CD8-positive, alpha-beta memory T cell (primary cell): ENCODE measurements around the gene KISS1. TPM values are rescaled to one million over a fixed set of nuclear protein-coding genes. Genes with fewer than 3 reads are reported as not detected.

Experiments
- CTCF ChIA-PET: fragments of 350-600 bp; sonication (Branson Sonifier 250); formaldehyde crosslinking; loops from one replicate; lab custom pipeline; 2021; ENCODE audit warnings: antibody characterized with exemption; lab: Charles Lee
- POLR2A ChIA-PET: fragments of 350-600 bp; sonication (Branson Sonifier 250); formaldehyde crosslinking; loops from one replicate; lab custom pipeline; 2021; ENCODE audit warnings: antibody characterized with exemption; lab: Charles Lee
- DNase-seq, 5 donors: peaks; one replicate each; pipeline versions ENCODE4 v3.0.0 to v3.0.0-alpha.2; 2020 to 2022; ENCODE audit warnings: mixed read lengths in 1 of 5
- H3K27ac ChIP-seq: one replicate; pipeline ENCODE4 v1.7.0; 2013; ENCODE audit warnings: low read depth, mild to moderate bottlenecking, low read length, moderate library complexity
- H3K27me3 ChIP-seq: 2 replicates; pipeline ENCODE4 v1.7.0; 2013; ENCODE audit warnings: low read length, mild to moderate bottlenecking; ENCODE audit not compliant: insufficient read depth, poor library complexity, severe bottlenecking
- H3K36me3 ChIP-seq: 2 replicates; pipeline ENCODE4 v1.7.0; 2013; ENCODE audit warnings: mild to moderate bottlenecking, low read length, moderate library complexity; ENCODE audit not compliant: insufficient read depth
- H3K4me1 ChIP-seq: 2 replicates; pipeline ENCODE4 v1.7.0; 2013; ENCODE audit warnings: mild to moderate bottlenecking, low read length, moderate library complexity; ENCODE audit not compliant: insufficient read depth
- H3K4me3 ChIP-seq: 2 replicates; pipeline ENCODE4 v1.7.0; 2013; ENCODE audit warnings: mild to moderate bottlenecking, low read length
- H3K9me3 ChIP-seq: 2 replicates; pipeline ENCODE4 v1.7.0; 2013; ENCODE audit warnings: mild to moderate bottlenecking, low read length
- H3K27ac Mint-ChIP-seq, 8 donors: one replicate each; pipeline ENCODE4 v1.8.0; 2020 to 2021; ENCODE audit warnings: mixed read lengths in 8 of 8, mild to moderate bottlenecking in 6 of 8, inconsistent platforms in 3 of 8, moderate library complexity in 3 of 8
- H3K27me3 Mint-ChIP-seq, 2 donors: one replicate each; pipeline ENCODE4 v1.8.0; 2020 to 2021; ENCODE audit warnings: mixed read lengths in 2 of 2, mild to moderate bottlenecking in 1 of 2, moderate library complexity in 1 of 2
- H3K36me3 Mint-ChIP-seq, 3 donors: one replicate each; pipeline ENCODE4 v1.8.0; 2020 to 2021; ENCODE audit warnings: mixed read lengths in 3 of 3, inconsistent platforms in 1 of 3, mild to moderate bottlenecking in 1 of 3
- H3K4me1 Mint-ChIP-seq, 3 donors: one replicate each; pipeline ENCODE4 v1.8.0; 2020 to 2021; ENCODE audit warnings: mixed read lengths in 3 of 3, inconsistent platforms in 1 of 3, mild to moderate bottlenecking in 1 of 3
- H3K4me3 Mint-ChIP-seq, 7 donors: one replicate each; pipeline ENCODE4 v1.8.0; 2020 to 2021; ENCODE audit warnings: mixed read lengths in 7 of 7, mild to moderate bottlenecking in 6 of 7, moderate library complexity in 4 of 7, inconsistent platforms in 2 of 7
- H3K9me3 Mint-ChIP-seq, 5 donors: one replicate each; pipeline ENCODE4 v1.8.0; 2020 to 2022; ENCODE audit warnings: mixed read lengths in 5 of 5, mild to moderate bottlenecking in 3 of 5, moderate library complexity in 2 of 5, inconsistent platforms in 1 of 5
- polyA plus RNA-seq: library from polyadenylated mRNA; unstranded; fragments of 300-500 nt; fragmentation: Illumina TruSeq; gene quantifications from one replicate; pipeline ENCODE4 v1.2.3, GENCODE V29; 2021
- total RNA-seq, 2 experiments: library from RNA; stranded (reverse); gene quantifications; one replicate each; pipeline ENCODE4 v1.2.3, GENCODE V29; 2021

KISS1 gene
- total and polyA plus RNA-seq, 3 experiments from 2014 or later, result not detected

DNA sequence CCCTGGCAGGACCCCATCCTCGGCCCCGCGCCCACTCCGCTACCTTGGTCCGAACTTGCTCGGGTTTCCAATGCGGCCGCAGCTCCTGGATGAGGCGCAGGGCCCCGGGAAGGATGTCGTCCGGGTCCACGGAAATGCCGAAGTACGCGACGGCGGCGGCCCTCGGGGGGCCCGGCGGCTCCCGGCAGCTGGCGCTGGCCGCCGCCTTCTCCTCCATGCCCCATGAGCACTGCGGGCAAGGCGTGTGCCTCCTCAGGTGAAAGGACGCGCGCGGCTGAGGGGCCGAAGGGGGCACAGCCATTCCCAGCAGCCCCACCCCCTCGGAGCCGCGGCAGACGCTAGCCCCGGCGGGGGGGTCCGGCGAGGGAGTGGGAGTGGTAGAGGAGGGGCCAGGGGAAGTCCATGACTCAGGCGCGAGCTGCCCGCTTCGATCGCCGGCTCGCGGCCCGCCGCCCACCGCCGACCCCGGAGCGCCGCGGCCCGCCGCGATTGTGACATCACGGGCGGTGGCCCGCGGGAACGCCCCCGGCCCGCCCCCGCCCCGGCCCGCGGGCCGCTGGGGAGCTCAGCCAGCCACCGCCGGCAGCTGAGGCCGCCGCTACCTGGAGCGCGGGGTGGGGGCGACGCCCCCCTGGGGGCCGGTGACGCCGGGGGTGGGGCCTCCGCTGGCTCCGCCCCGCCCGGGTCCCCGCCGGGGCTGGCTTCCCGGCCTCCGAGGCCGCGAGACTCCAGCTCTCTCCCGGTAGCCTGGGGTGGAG, 44.6 kb downstream of the KISS1 start, which contains the start of gene ETNK2:
TSS of gene ETNK2 (minus strand) at position 493 of the 758 bp plus-strand sequence. CDS start at position 301, 192 bp downstream.
- Mint-ChIP-seq H3K36me3 (no peaks in the 10 kb centered on the region), H3K27ac (peak within 1 kb of the TSS in 6 of 8 donors; percentile 8 to 89 (median 68)), H3K27me3 (peaks cover 2 to 20% of the 10 kb centered on the region in 2 donors), H3K4me1 (peaks cover 5 to 14% (median 8%) of the 10 kb centered on the region in 3 donors), H3K4me3 (peak within 1 kb of the TSS; percentile 74 to 90 (median 78)), H3K9me3 (no peaks in the 10 kb centered on the region)
- POLR2A ChIA-PET, result interaction anchor here (0.7 kb wide), 1 partner anchor 1480 kb away, joined by 3 read pairs; no protein-coding TSS in a partner anchor
- peak within 1 kb of the TSS; percentile 24 for H3K27ac ChIP-seq
- H3K9me3 ChIP-seq, result no peaks in the 10 kb centered on the region
- CTCF ChIA-PET, result interaction anchor here (0.7 to 2.5 kb wide), 7 partner anchors 10 to 292 kb away, joined by 3 to 11 read pairs (median 4); no protein-coding TSS in a partner anchor
- H3K4me1 ChIP-seq, result peaks cover 9% of the 10 kb centered on the region
- DNase-seq, result peak; percentile 54 to 75 (median 67)
- no peaks in the 10 kb centered on the region for H3K36me3 ChIP-seq
- peaks cover 4% of the 10 kb centered on the region for H3K27me3 ChIP-seq
- peak within 1 kb of the TSS; percentile 55 for H3K4me3 ChIP-seq

- ChIA-PET POLR2A (interaction anchor here (0.7 kb wide), 1 partner anchor 1481 kb away, joined by 3 read pairs; no protein-coding TSS in a partner anchor), CTCF (interaction anchor here (1.0 to 2.1 kb wide), 5 partner anchors 10 to 291 kb away, joined by 3 to 7 read pairs (median 4); no protein-coding TSS in a partner anchor)
- peak overlapping the region; percentile 24 for H3K27ac ChIP-seq
- H3K4me1 ChIP-seq, result peaks cover 9% of the 10 kb centered on the region
- H3K4me3 Mint-ChIP-seq, result peak overlapping the region; percentile 63 to 90 (median 78)
- peaks cover 2 to 14% of the 10 kb centered on the region in 2 donors for H3K27me3 Mint-ChIP-seq
- H3K36me3 Mint-ChIP-seq, result no peaks in the 10 kb centered on the region
- DNase-seq, result peak in 1 of 5 donors; percentile 50
- H3K27me3 ChIP-seq, result peaks cover 4% of the 10 kb centered on the region
- H3K4me3 ChIP-seq, result peak overlapping the region; percentile 55
- H3K27ac Mint-ChIP-seq, result peak overlapping the region in 6 of 8 donors; percentile 6 to 93 (median 55)
- H3K9me3 ChIP-seq, result no peaks in the 10 kb centered on the region
- H3K4me1 Mint-ChIP-seq, result peaks cover 5 to 14% (median 8%) of the 10 kb centered on the region in 3 donors
- no peaks in the 10 kb centered on the region for H3K9me3 Mint-ChIP-seq
- H3K36me3 ChIP-seq, result no peaks in the 10 kb centered on the region
Observed at GRCh38 chr1:204150702-204151551, 45.4 kb downstream of the KISS1 start.

DNA sequence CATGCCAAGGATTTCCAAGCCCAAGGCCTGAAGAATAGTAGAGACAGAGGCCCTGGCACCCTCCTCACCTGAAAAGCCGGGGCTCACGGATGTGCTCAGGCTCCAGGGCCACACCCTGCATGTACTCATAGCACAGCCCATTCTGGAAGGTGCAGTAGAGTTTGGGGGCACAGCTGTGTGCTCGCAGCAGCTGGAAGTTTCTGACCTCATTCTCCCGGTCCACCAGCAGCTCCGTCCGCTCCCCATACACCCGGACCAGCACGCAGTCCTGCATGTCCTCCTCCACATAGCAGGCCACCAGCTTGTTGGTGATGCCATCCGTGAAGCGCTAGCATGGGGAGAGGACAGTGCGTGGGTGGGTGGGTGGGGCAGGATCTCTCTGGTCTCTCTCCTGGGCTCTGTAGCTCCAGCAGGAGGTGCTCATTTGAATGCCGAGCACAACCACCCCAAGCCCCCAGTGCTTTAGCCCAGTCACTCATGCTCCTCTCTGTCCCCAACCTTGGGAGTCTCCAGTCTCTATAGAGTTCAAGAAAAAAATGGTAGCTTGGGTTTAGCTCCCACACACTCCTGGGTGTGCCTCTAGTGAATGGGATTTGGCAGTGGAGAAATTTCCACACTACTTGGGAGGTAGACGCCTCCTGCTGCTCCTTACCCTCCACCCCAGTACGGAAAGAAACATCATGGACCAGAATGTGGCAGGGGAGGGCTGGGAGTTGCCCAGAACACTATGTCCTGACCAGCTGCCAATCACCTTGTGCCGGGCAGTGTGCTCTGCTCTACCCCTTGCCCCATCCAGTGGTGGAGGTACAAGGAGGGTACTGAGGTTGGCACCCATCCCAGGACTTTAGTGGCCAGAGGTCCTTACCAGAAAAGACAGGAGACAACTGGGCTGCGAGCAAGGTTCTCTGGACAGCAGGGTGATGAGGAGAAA, 46.4 kb downstream of the KISS1 start:
- H3K27me3 Mint-ChIP-seq, result peaks cover 2 to 5% of the 10 kb centered on the region in 2 donors
- H3K9me3 ChIP-seq, result no peaks in the 10 kb centered on the region
- peak in 1 of 5 donors; percentile 41 for DNase-seq
- H3K4me1 Mint-ChIP-seq, result peaks cover 5 to 14% (median 8%) of the 10 kb centered on the region in 3 donors
- no peak overlapping the region for H3K4me3 ChIP-seq
- peaks cover 9% of the 10 kb centered on the region for H3K4me1 ChIP-seq
- ChIA-PET POLR2A (no interaction called here), CTCF (interaction anchor here (1.0 to 2.1 kb wide), 4 partner anchors 9 to 290 kb away, joined by 4 to 7 read pairs (median 4); no protein-coding TSS in a partner anchor)
- H3K36me3 Mint-ChIP-seq, result no peaks in the 10 kb centered on the region
- peak overlapping the region in 7 of 8 donors; percentile 6 to 89 (median 70) for H3K27ac Mint-ChIP-seq
- H3K9me3 Mint-ChIP-seq, result no peaks in the 10 kb centered on the region
- no peaks in the 10 kb centered on the region for H3K36me3 ChIP-seq
- peaks cover 4% of the 10 kb centered on the region for H3K27me3 ChIP-seq
- peak overlapping the region; percentile 63 to 90 (median 78) for H3K4me3 Mint-ChIP-seq
- no peak overlapping the region for H3K27ac ChIP-seq

DNA sequence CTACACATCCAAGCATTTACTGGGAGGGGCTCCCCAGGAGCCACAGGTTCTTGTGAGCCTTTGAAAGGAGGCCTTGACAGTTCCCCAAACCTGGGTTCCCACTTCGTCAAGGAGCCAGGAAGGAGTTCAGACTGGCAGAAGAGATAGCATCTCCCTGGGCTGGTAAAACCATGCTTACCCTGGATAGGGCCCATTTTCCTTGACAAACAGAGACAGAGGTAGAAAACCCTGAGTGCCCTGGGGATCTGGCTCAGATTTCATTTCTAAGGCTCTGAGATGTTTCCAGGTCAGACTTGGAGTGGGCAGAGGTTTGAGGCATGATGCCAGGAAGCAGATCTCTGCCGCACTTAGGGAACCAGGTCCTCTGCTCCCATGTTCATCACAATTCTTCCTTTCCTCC, 47.2 kb downstream of the KISS1 start:
- H3K4me3 ChIP-seq, result no peak overlapping the region
- H3K4me1 Mint-ChIP-seq, result peaks cover 5 to 14% (median 8%) of the 10 kb centered on the region in 3 donors
- no peaks in the 10 kb centered on the region for H3K36me3 Mint-ChIP-seq
- H3K9me3 Mint-ChIP-seq, result no peaks in the 10 kb centered on the region
- H3K36me3 ChIP-seq, result no peaks in the 10 kb centered on the region
- peak overlapping the region in 4 of 8 donors; percentile 4 to 52 (median 16) for H3K27ac Mint-ChIP-seq
- POLR2A ChIA-PET, result no interaction called here
- no peaks in the 10 kb centered on the region for H3K9me3 ChIP-seq
- H3K27me3 ChIP-seq, result peaks cover 1% of the 10 kb centered on the region
- peaks cover 9% of the 10 kb centered on the region for H3K4me1 ChIP-seq
- DNase-seq, result peak in 1 of 5 donors; percentile 18
- H3K4me3 Mint-ChIP-seq, result peak overlapping the region in 3 of 7 donors; percentile 43 to 58 (median 50)
- peaks cover 0 to 4% of the 10 kb centered on the region in 2 donors for H3K27me3 Mint-ChIP-seq
- no peak overlapping the region for H3K27ac ChIP-seq
- CTCF ChIA-PET, result no interaction called here

DNA sequence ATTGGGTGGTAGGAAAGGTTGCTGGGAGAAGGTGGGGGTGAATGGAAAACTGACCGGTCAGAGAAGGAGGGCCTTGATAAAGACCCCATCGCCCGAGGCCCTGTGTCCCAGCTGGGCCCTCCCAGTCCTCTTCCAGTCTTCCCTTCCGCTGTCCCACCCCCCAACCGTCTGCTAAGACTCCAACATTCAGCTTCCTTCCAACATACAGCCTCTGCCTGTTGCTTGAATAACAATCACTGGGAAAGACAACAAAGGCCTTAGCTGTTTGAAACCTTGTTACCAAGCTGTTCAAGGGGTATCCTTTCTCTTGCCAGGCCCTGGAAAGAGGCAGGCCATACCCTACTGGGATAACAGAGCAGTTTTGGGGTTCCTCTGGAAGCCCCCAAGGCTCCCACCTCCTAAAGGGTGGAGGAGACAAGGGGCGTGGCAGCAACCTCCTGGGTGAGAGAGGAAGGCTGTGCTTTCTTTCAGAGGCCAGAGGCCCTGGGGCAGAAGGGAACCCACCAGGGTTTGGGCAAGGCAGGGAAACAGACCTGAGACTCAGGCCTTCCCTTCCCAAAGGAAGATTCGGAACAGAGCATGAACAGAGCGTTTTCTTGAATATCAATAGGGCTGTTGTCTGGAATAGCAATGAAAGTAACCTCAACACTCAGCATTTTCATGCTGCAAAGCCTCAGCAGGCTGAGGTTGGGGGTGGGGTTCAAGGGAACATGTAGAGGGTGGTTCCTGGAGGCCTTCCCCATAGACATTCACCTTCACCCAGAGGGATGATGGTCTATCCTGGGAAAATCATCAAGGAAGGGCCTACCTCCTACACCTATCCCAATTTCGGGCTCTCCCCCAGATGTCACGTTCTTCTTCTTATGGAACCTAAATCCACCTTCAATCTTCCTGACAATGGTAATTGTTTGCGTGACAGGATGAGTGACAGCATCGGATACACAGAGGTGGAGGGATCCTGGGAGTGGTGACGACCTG, 48.6 kb downstream of the KISS1 start:
- Mint-ChIP-seq H3K36me3 (no peaks in the 10 kb centered on the region), H3K4me3 (peak overlapping the region in 1 of 7 donors; percentile 68), H3K4me1 (peaks cover 5 to 11% (median 6%) of the 10 kb centered on the region in 3 donors), H3K27me3 (peaks cover 0 to 4% of the 10 kb centered on the region in 2 donors), H3K9me3 (no peaks in the 10 kb centered on the region), H3K27ac (no peak overlapping the region)
- POLR2A ChIA-PET, result no interaction called here
- Histone ChIP-seq H3K27me3 (no peaks in the 10 kb centered on the region), H3K27ac (no peak overlapping the region), H3K4me3 (no peak overlapping the region), H3K36me3 (no peaks in the 10 kb centered on the region), H3K4me1 (peaks cover 9% of the 10 kb centered on the region), H3K9me3 (no peaks in the 10 kb centered on the region)
- CTCF ChIA-PET, result no interaction called here
- DNase-seq, result peak in 1 of 5 donors; percentile 23

GRCh38 chr1:204146965-204147364, 49.3 kb downstream of the KISS1 start:
- Histone ChIP-seq H3K4me3 (no peak overlapping the region), H3K4me1 (peaks cover 5% of the 10 kb centered on the region), H3K27me3 (no peaks in the 10 kb centered on the region), H3K36me3 (no peaks in the 10 kb centered on the region), H3K9me3 (no peaks in the 10 kb centered on the region), H3K27ac (no peak overlapping the region)
- Mint-ChIP-seq H3K4me1 (peaks cover 5 to 6% (median 5%) of the 10 kb centered on the region in 3 donors), H3K4me3 (no peak overlapping the region), H3K36me3 (no peaks in the 10 kb centered on the region), H3K9me3 (no peaks in the 10 kb centered on the region), H3K27me3 (peaks cover 4 to 5% of the 10 kb centered on the region in 2 donors), H3K27ac (peak overlapping the region in 1 of 8 donors; percentile 20)
- ChIA-PET POLR2A (no interaction called here), CTCF (no interaction called here)
- peak in 1 of 5 donors; percentile 13 for DNase-seq
